ENCODE measurements around the gene C6orf163.
"Not testable (repeated sequence)": the region's sequence is repeated elsewhere in the genome, so short reads cannot be mapped to it uniquely, and the experiment has no call there.

C6orf163 gene

GRCh38 chr6:87344731-87345130 lies at the start of gene C6orf163:
TSS of gene C6orf163 (plus strand) at chr6:87344813. CDS start at chr6:87345100, 287 bp downstream.
- DNase-seq (ENCODE audit: low read depth), result no peak

- no peak for DNase-seq (ENCODE audit: low read depth)
Measured at GRCh38 chr6:87297119-87297518, 47.5 kb upstream of the C6orf163 start.

GRCh38 chr6:87301277-87301676 lies 43.3 kb upstream of the C6orf163 start:
- not testable (repeated sequence) for DNase-seq (ENCODE audit: low read depth)

GRCh38 chr6:87308970-87309369 lies 35.6 kb upstream of the C6orf163 start:
- no peak for DNase-seq (ENCODE audit: low read depth)

GRCh38 chr6:87312860-87313259 lies 31.8 kb upstream of the C6orf163 start:
- DNase-seq (ENCODE audit: low read depth), result no peak

- no peak for DNase-seq (ENCODE audit: low read depth)
Measured at GRCh38 chr6:87315071-87315470, 29.5 kb upstream of the C6orf163 start.

- no peak for DNase-seq (ENCODE audit: low read depth)
Measured at GRCh38 chr6:87319271-87319987, 25.2 kb upstream of the C6orf163 start.

- peak; percentile 9 for DNase-seq (ENCODE audit: low read depth)
Measured at GRCh38 chr6:87322304-87323212, 22.1 kb upstream of the C6orf163 start, which contains the start of gene SMIM8. TSS of gene SMIM8 (plus strand) at chr6:87322588. CDS start at chr6:87337032, 14,444 bp downstream.

GRCh38 chr6:87323880-87324279 lies 20.7 kb upstream of the C6orf163 start:
- not testable (repeated sequence) for DNase-seq (ENCODE audit: low read depth)

- DNase-seq (ENCODE audit: low read depth), result no peak
Measured at GRCh38 chr6:87330961-87331360, 13.7 kb upstream of the C6orf163 start.

- no peak for DNase-seq (ENCODE audit: low read depth)
Measured at GRCh38 chr6:87333033-87333432, 11.6 kb upstream of the C6orf163 start.

GRCh38 chr6:87333591-87334181 lies 10.9 kb upstream of the C6orf163 start:
- no peak for DNase-seq (ENCODE audit: low read depth)

- no peak for DNase-seq (ENCODE audit: low read depth)
Measured at GRCh38 chr6:87334683-87335082, 9.9 kb upstream of the C6orf163 start.

GRCh38 chr6:87336367-87336766 lies 8.2 kb upstream of the C6orf163 start:
- no peak for DNase-seq (ENCODE audit: low read depth)

- DNase-seq (ENCODE audit: low read depth), result no peak
Measured at GRCh38 chr6:87340230-87340629, 4.4 kb upstream of the C6orf163 start.

GRCh38 chr6:87341158-87341557 lies 3.5 kb upstream of the C6orf163 start:
- no peak for DNase-seq (ENCODE audit: low read depth)

GRCh38 chr6:87341899-87342298 lies 2.7 kb upstream of the C6orf163 start:
- no peak for DNase-seq (ENCODE audit: low read depth)

- no peak for DNase-seq (ENCODE audit: low read depth)
Measured at GRCh38 chr6:87342829-87343228, 1.8 kb upstream of the C6orf163 start.

- no peak for DNase-seq (ENCODE audit: low read depth)
Measured at GRCh38 chr6:87346700-87347099, 2.1 kb downstream of the C6orf163 start.

- DNase-seq (ENCODE audit: low read depth), result no peak
Measured at GRCh38 chr6:87349896-87350295, 5.3 kb downstream of the C6orf163 start.

- no peak for DNase-seq (ENCODE audit: low read depth)
Measured at GRCh38 chr6:87350516-87350915, 5.9 kb downstream of the C6orf163 start.

GRCh38 chr6:87351583-87351982 lies 7.0 kb downstream of the C6orf163 start:
- DNase-seq (ENCODE audit: low read depth), result no peak

GRCh38 chr6:87356181-87356580 lies 11.6 kb downstream of the C6orf163 start:
- DNase-seq (ENCODE audit: low read depth), result no peak

Measured in non-pigmented ciliary epithelial cell (primary cell).